ENCODE measurements around the gene TIMM10B.

TIMM10B gene, protein sequence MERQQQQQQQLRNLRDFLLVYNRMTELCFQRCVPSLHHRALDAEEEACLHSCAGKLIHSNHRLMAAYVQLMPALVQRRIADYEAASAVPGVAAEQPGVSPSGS

DNA sequence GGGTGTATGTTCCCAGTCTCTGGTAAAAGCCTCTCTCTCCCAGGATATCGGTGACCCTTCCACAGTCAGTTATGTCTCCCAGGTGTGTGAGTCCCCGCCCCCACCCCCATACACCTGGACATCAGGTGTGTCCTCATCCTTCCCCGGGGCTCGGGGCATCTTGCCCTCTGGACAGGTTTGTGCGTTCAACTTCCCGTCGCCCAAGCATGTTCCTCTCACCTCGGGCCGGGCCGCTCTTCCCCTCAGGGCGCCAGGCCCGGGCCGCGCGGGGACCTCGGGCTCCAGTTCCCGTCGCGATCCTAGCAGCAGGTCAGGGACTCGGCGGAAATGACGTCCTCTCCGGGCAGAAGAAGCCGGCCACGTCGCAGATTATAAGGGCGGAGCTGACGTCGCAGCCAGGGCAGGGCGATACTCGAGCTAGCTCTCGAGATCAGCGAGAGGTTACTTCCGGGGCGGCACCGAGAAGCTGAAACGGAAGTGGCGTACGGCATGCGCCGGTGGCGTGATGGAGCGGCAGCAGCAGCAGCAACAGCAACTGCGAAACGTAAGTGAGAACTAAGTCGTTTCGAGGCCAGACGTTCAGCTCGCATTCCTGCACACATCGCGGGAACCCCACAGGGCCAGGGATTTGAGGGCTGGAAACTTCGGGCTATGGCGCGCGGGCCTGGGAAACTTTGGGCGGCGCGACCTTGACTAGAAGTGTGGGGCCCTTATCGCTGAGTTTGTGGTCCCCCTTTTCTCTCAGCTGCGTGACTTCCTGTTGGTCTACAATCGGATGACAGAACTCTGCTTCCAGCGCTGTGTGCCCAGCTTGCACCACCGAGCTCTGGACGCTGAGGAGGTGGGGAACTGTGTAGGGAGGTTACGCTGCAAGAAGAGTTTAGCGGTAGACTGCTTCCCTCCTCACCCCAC, at the start of gene TIMM10B, which contains the start of gene ARFIP2:
TIMM10B (plus strand) TSS at position 490 of the 912 bp plus-strand sequence; CDS start at position 506, 16 bp downstream.
ARFIP2 (minus strand) TSS at position 320 of the 912 bp plus-strand sequence. CDS start 910 bp downstream, outside the sequence.
- peak within 1 kb of the TSS; percentile 98 for H3K4me3 ChIP-seq (ENCODE audit: control insufficient read depth, low read depth, low read length)
- peak; percentile 97 for DNase-seq (ENCODE audit: low read depth)
- TF ChIP-seq, protein P1, sequence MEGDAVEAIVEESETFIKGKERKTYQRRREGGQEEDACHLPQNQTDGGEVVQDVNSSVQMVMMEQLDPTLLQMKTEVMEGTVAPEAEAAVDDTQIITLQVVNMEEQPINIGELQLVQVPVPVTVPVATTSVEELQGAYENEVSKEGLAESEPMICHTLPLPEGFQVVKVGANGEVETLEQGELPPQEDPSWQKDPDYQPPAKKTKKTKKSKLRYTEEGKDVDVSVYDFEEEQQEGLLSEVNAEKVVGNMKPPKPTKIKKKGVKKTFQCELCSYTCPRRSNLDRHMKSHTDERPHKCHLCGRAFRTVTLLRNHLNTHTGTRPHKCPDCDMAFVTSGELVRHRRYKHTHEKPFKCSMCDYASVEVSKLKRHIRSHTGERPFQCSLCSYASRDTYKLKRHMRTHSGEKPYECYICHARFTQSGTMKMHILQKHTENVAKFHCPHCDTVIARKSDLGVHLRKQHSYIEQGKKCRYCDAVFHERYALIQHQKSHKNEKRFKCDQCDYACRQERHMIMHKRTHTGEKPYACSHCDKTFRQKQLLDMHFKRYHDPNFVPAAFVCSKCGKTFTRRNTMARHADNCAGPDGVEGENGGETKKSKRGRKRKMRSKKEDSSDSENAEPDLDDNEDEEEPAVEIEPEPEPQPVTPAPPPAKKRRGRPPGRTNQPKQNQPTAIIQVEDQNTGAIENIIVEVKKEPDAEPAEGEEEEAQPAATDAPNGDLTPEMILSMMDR (conservative IDR thresholded peaks at IDR 0.05; ENCODE audit: control insufficient read depth, insufficient read depth, low read depth, low read length), result no peak

DNA sequence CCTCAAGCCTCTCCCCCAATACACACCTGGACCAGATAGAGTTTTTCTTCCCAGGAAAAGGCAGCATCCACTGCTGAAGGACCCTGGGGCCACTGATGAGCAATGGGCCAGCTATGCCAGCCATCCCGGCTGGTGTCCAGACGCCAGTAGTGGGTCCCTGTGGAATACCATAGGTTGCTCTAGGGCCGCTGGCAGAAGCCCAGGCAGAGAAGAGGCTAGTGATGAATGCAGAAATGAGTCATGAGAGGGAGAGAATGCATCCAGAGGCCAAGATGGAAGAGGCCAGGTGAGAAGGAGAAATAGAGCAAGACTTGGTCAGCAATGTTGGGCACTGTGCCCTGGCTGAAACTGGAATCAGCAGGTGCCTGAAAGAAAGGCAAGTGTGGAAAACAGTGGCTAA, 49.4 kb upstream of the TIMM10B start:
- H3K4me3 ChIP-seq (ENCODE audit: control insufficient read depth, low read depth, low read length), result no peak overlapping the region
- TF ChIP-seq, protein P1 (conservative IDR thresholded peaks at IDR 0.05; ENCODE audit: control insufficient read depth, insufficient read depth, low read depth, low read length), result no peak
- peak; percentile 86 for DNase-seq (ENCODE audit: low read depth)

- DNase-seq (ENCODE audit: low read depth), result no peak
- TF ChIP-seq, protein P1 (conservative IDR thresholded peaks at IDR 0.05; ENCODE audit: control insufficient read depth, insufficient read depth, low read depth, low read length), result no peak
- no peak overlapping the region for H3K4me3 ChIP-seq (ENCODE audit: control insufficient read depth, low read depth, low read length)
Observed at GRCh38 chr11:6433998-6434660, 47.2 kb upstream of the TIMM10B start.

- no peak overlapping the region for H3K4me3 ChIP-seq (ENCODE audit: control insufficient read depth, low read depth, low read length)
- DNase-seq (ENCODE audit: low read depth), result no peak
- TF ChIP-seq, protein P1 (conservative IDR thresholded peaks at IDR 0.05; ENCODE audit: control insufficient read depth, insufficient read depth, low read depth, low read length), result no peak
Observed at GRCh38 chr11:6437423-6437822, 43.9 kb upstream of the TIMM10B start.

GRCh38 chr11:6437993-6438392, 43.3 kb upstream of the TIMM10B start:
- DNase-seq (ENCODE audit: low read depth), result no peak
- TF ChIP-seq, protein P1 (conservative IDR thresholded peaks at IDR 0.05; ENCODE audit: control insufficient read depth, insufficient read depth, low read depth, low read length), result no peak

GRCh38 chr11:6438979-6439571, 42.2 kb upstream of the TIMM10B start:
- DNase-seq (ENCODE audit: low read depth), result peak; percentile 69
- no peak overlapping the region for H3K4me3 ChIP-seq (ENCODE audit: control insufficient read depth, low read depth, low read length)
- TF ChIP-seq, protein P1 (conservative IDR thresholded peaks at IDR 0.05; ENCODE audit: control insufficient read depth, insufficient read depth, low read depth, low read length), result peak; percentile 89

More at GRCh38 chr11:6437993-6438392, 43.3 kb upstream of the TIMM10B start:
- H3K4me3 ChIP-seq (ENCODE audit: control insufficient read depth, low read depth, low read length), result no peak overlapping the region

All from fibroblast of mammary gland (primary cell).